HCEC 1CT (cell line): ENCODE data around the gene CYGB.
A peak's percentile ranks its signal among the peaks of the same experiment; 100 is the strongest.

Source experiments
- DNase-seq: peaks from one replicate; pipeline ENCODE4 v3.0.0-alpha.2; 2017

CYGB gene

GRCh38 chr17:76497979-76498875 lies 39.3 kb downstream of the CYGB start:
- DNase-seq = peak; percentile 78

GRCh38 chr17:76497699-76497978 lies 39.9 kb downstream of the CYGB start:
- no peak for DNase-seq

- DNase-seq = no peak
Measured at GRCh38 chr17:76496464-76496863, 41.0 kb downstream of the CYGB start.

- no peak for DNase-seq
Measured at GRCh38 chr17:76495663-76496400, 41.7 kb downstream of the CYGB start.

- DNase-seq = no peak
Measured at GRCh38 chr17:76493505-76494167, 43.9 kb downstream of the CYGB start.

GRCh38 chr17:76492989-76493501 lies 44.5 kb downstream of the CYGB start:
- peak; percentile 85 for DNase-seq

GRCh38 chr17:76492123-76492988 lies 45.2 kb downstream of the CYGB start:
- no peak for DNase-seq

GRCh38 chr17:76491271-76492122 lies 46.0 kb downstream of the CYGB start:
- DNase-seq = no peak

GRCh38 chr17:76490112-76490710 lies 47.3 kb downstream of the CYGB start:
- DNase-seq = no peak

GRCh38 chr17:76487451-76488192 lies 49.9 kb downstream of the CYGB start:
- no peak for DNase-seq

- no peak for DNase-seq
Measured at GRCh38 chr17:76485569-76485968, 51.9 kb downstream of the CYGB start.

- no peak for DNase-seq
Measured at GRCh38 chr17:76484228-76484725, 53.2 kb downstream of the CYGB start.

GRCh38 chr17:76481071-76481655 lies 56.3 kb downstream of the CYGB start:
- no peak for DNase-seq

GRCh38 chr17:76480632-76481031 lies 56.9 kb downstream of the CYGB start:
- no peak for DNase-seq

GRCh38 chr17:76479515-76480060 lies 57.9 kb downstream of the CYGB start:
- no peak for DNase-seq

- no peak for DNase-seq
Measured at GRCh38 chr17:76478730-76479514, 58.6 kb downstream of the CYGB start.

- DNase-seq = no peak
Measured at GRCh38 chr17:76478097-76478496, 59.4 kb downstream of the CYGB start.

GRCh38 chr17:76477576-76477975 lies 59.9 kb downstream of the CYGB start:
- DNase-seq = no peak
